GM18498 (cell line): ENCODE data around the gene PFDN4.

Experiments used
- ATAC-seq: cut with Tn5 transposase; IDR thresholded peaks from one replicate; pipeline ENCODE4 v1.9.1; 2021; ENCODE audit warnings: mild to moderate bottlenecking, moderate library complexity; ENCODE audit not compliant: unreplicated experiment

PFDN4 gene

GRCh38 chr20:54173653-54174456 lies 34.0 kb upstream of the PFDN4 start, which contains the start of gene CYP24A1:
TSS of gene CYP24A1 (minus strand) at chr20:54173986. CDS start at chr20:54173579, 407 bp downstream.
- no peak for ATAC-seq

GRCh38 chr20:54174457-54175175 lies 33.3 kb upstream of the PFDN4 start:
- no peak for ATAC-seq

GRCh38 chr20:54176610-54177009 lies 31.3 kb upstream of the PFDN4 start:
- ATAC-seq: no peak

- no peak for ATAC-seq
These were observed 30.5 kb upstream of the PFDN4 start for GRCh38 chr20:54177378-54177777.

- ATAC-seq: no peak
These were observed 29.6 kb upstream of the PFDN4 start for GRCh38 chr20:54178256-54178655.

- ATAC-seq: no peak
These were observed 27.9 kb upstream of the PFDN4 start for GRCh38 chr20:54179946-54180345.

GRCh38 chr20:54180931-54181330 lies 27.0 kb upstream of the PFDN4 start:
- no peak for ATAC-seq

- ATAC-seq: no peak
These were observed 23.8 kb upstream of the PFDN4 start for GRCh38 chr20:54184071-54184470.

GRCh38 chr20:54184904-54185626 lies 22.8 kb upstream of the PFDN4 start:
- ATAC-seq: no peak

GRCh38 chr20:54188132-54188849 lies 19.6 kb upstream of the PFDN4 start:
- ATAC-seq: no peak

GRCh38 chr20:54189630-54190029 lies 18.3 kb upstream of the PFDN4 start:
- no peak for ATAC-seq

- ATAC-seq: no peak
These were observed 17.7 kb upstream of the PFDN4 start for GRCh38 chr20:54190217-54190616.

GRCh38 chr20:54193817-54194216 lies 14.1 kb upstream of the PFDN4 start:
- ATAC-seq: no peak

GRCh38 chr20:54194724-54195438 lies 13.0 kb upstream of the PFDN4 start:
- ATAC-seq: no peak

GRCh38 chr20:54195483-54196472 lies 12.1 kb upstream of the PFDN4 start:
- no peak for ATAC-seq

GRCh38 chr20:54197621-54198604 lies 10.0 kb upstream of the PFDN4 start:
- ATAC-seq: no peak

GRCh38 chr20:54199283-54199682 lies 8.6 kb upstream of the PFDN4 start:
- no peak for ATAC-seq

- ATAC-seq: no peak
These were observed 8.1 kb upstream of the PFDN4 start for GRCh38 chr20:54199721-54200176.
